Suprapubic skin (tissue), 4 donors: ENCODE results near the gene CFAP90. TPM values are rescaled to one million over a fixed set of nuclear protein-coding genes. Genes with fewer than 3 reads are reported as not detected.

Source experiments
- DNase-seq, 2 donors: peaks; one replicate each; pipeline ENCODE4 v3.0.0-alpha.2; 2019; ENCODE audit warnings: low spot score in 2 of 2
- H3K27ac ChIP-seq: fragments of 200-600 bp; sonication (generic); one replicate; pipeline ENCODE4 v1.5.1; 2019
- H3K27me3 ChIP-seq: fragments of 200-600 bp; sonication (generic); one replicate; pipeline ENCODE4 v1.5.1; 2019
- H3K36me3 ChIP-seq: fragments of 200-600 bp; sonication (generic); one replicate; pipeline ENCODE4 v1.5.1; 2019
- H3K4me1 ChIP-seq: fragments of 200-600 bp; sonication (generic); one replicate; pipeline ENCODE4 v1.5.1; 2019
- H3K4me3 ChIP-seq: fragments of 200-600 bp; sonication (generic); one replicate; pipeline ENCODE4 v1.5.1; 2019; ENCODE audit warnings: mild to moderate bottlenecking
- H3K9me3 ChIP-seq: fragments of 200-600 bp; sonication (generic); one replicate; pipeline ENCODE4 v1.5.1; 2019
- EP300 ChIP-seq: sonication (generic); formaldehyde crosslinking; IDR thresholded peaks from one replicate; pipeline ENCODE4 v1.6.1; 2017; ENCODE audit warnings: antibody characterized with exemption
- POLR2A ChIP-seq, 2 donors: fragments of 450-650 bp; IDR thresholded peaks; one replicate each; pipeline ENCODE4 v1.6.1; 2017; ENCODE audit warnings: antibody characterized with exemption in 2 of 2, mild to moderate bottlenecking in 2 of 2, moderate library complexity in 2 of 2
- POLR2AphosphoS5 ChIP-seq, 3 donors: sonication (generic); formaldehyde crosslinking; IDR thresholded peaks; one replicate each; pipeline ENCODE4 v1.6.1; 2017; ENCODE audit warnings: antibody characterized with exemption in 3 of 3
- WGBS: methylation state at CpG from one replicate; pipeline ENCODE4 v1.1.5; 2018; 5-methylcytosine and 5-hydroxymethylcytosine counted together
- total RNA-seq, 4 donors: library from RNA; depleted of rRNA; stranded (reverse); fragments of >200 nt; gene quantifications; one replicate each; pipeline ENCODE4 v1.1.0, GENCODE V29; 2016
- TF ChIP-seq, protein P1 (sequence below), 2 donors: fragments of 200-600 bp in 1 of 2; fragments of 450-650 bp in 1 of 2; sonication (generic) in 1 of 2; IDR thresholded peaks; one replicate each; pipeline ENCODE4 v1.5.1; 2016 to 2019; ENCODE audit warnings: antibody characterized with exemption in 2 of 2, mild to moderate bottlenecking in 1 of 2, moderate library complexity in 1 of 2

The CFAP90 gene
- total RNA-seq, 4 donors from 2014 or later: 1.4 TPM; not detected in 3

- 72% methylated on average over 3 of the region's 3 CpGs for WGBS
- H3K4me1 ChIP-seq: no peaks in the 10 kb centered on the region
- no peak overlapping the region for H3K27ac ChIP-seq
- no peak overlapping the region for H3K4me3 ChIP-seq
- no peaks in the 10 kb centered on the region for H3K9me3 ChIP-seq
- DNase-seq: no peak
- TF ChIP-seq POLR2A (IDR thresholded peaks at IDR 0.05) (no peak), POLR2AphosphoS5 (IDR thresholded peaks at IDR 0.05) (no peak), EP300 (no peak)
- TF ChIP-seq, protein P1, sequence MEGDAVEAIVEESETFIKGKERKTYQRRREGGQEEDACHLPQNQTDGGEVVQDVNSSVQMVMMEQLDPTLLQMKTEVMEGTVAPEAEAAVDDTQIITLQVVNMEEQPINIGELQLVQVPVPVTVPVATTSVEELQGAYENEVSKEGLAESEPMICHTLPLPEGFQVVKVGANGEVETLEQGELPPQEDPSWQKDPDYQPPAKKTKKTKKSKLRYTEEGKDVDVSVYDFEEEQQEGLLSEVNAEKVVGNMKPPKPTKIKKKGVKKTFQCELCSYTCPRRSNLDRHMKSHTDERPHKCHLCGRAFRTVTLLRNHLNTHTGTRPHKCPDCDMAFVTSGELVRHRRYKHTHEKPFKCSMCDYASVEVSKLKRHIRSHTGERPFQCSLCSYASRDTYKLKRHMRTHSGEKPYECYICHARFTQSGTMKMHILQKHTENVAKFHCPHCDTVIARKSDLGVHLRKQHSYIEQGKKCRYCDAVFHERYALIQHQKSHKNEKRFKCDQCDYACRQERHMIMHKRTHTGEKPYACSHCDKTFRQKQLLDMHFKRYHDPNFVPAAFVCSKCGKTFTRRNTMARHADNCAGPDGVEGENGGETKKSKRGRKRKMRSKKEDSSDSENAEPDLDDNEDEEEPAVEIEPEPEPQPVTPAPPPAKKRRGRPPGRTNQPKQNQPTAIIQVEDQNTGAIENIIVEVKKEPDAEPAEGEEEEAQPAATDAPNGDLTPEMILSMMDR (IDR thresholded peaks at IDR 0.05): no peak
- no peaks in the 10 kb centered on the region for H3K36me3 ChIP-seq
- peaks cover under 1% of the 10 kb centered on the region for H3K27me3 ChIP-seq
Measured at GRCh38 chr5:7837403-7837802, 13.5 kb downstream of the CFAP90 start.

GRCh38 chr5:7834982-7835381 lies 16.0 kb downstream of the CFAP90 start:
- no peak for DNase-seq
- no peaks in the 10 kb centered on the region for H3K9me3 ChIP-seq
- no peak overlapping the region for H3K4me3 ChIP-seq
- H3K27me3 ChIP-seq: no peaks in the 10 kb centered on the region
- H3K36me3 ChIP-seq: no peaks in the 10 kb centered on the region
- no peak overlapping the region for H3K27ac ChIP-seq
- TF ChIP-seq POLR2A (IDR thresholded peaks at IDR 0.05): no peak
- TF ChIP-seq POLR2AphosphoS5 (IDR thresholded peaks at IDR 0.05): no peak
- no peak for TF ChIP-seq EP300
- TF ChIP-seq, protein P1 (IDR thresholded peaks at IDR 0.05): no peak
- WGBS: 85% methylated on average over 4 of the region's 4 CpGs
- no peaks in the 10 kb centered on the region for H3K4me1 ChIP-seq

DNA sequence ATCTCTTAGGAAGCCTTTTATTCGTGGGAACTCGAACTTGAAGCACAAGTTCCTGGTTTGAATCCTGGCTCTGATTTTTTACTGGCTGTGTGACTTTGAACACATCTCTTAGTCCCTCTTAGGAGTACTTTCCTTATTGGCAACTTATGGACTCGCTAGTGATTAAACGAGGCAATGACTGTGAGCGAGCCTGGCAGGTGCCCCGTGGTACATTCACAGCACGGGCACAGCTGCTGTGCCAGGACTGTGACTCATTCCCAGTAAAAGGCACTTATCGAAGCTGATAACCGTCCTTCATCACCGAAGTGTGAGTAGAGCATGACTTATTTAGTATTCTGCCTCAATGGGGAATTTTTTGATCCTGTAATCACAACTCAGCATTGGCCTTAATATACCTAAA lies 22.7 kb downstream of the CFAP90 start:
- Histone ChIP-seq H3K9me3 (no peaks in the 10 kb centered on the region), H3K27me3 (no peaks in the 10 kb centered on the region), H3K4me3 (no peak overlapping the region), H3K4me1 (no peaks in the 10 kb centered on the region), H3K36me3 (peaks cover 7% of the 10 kb centered on the region), H3K27ac (no peak overlapping the region)
- TF ChIP-seq POLR2AphosphoS5 (IDR thresholded peaks at IDR 0.05) (no peak), POLR2A (IDR thresholded peaks at IDR 0.05) (no peak), EP300 (no peak)
- TF ChIP-seq, protein P1 (IDR thresholded peaks at IDR 0.05): no peak
- WGBS: 78% methylated on average over 10 of the region's 10 CpGs
- DNase-seq: no peak

DNA sequence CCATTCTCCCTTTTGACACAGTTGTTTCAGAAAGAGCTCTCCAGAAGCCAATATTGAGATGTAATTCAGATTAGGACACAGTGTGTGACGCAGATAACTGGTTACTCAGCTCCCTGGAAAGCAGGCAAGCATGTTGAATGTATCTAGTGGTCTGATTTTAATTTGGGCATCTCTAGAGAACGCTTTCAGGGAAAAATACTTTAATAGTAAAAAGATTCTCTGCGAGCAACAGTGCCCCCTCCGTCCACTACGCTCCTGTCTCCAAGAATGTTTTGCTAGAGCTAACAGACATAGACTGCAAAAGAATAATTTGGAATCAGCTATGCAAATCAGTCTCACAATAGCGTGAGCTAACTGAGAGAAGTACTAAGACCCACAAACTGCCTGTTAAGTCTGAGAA lies 23.3 kb downstream of the CFAP90 start:
- H3K36me3 ChIP-seq: peaks cover 7% of the 10 kb centered on the region
- no peaks in the 10 kb centered on the region for H3K4me1 ChIP-seq
- no peak for DNase-seq
- WGBS: 66% methylated on average over 6 of the region's 6 CpGs
- TF ChIP-seq POLR2A (IDR thresholded peaks at IDR 0.05) (no peak), EP300 (no peak), POLR2AphosphoS5 (IDR thresholded peaks at IDR 0.05) (no peak)
- TF ChIP-seq, protein P1 (IDR thresholded peaks at IDR 0.05): no peak
- H3K4me3 ChIP-seq: no peak overlapping the region
- no peaks in the 10 kb centered on the region for H3K27me3 ChIP-seq
- H3K9me3 ChIP-seq: no peaks in the 10 kb centered on the region
- H3K27ac ChIP-seq: no peak overlapping the region

- no peak for DNase-seq
- 92% methylated on average over 9 of the region's 11 CpGs for WGBS
- no peak for TF ChIP-seq POLR2AphosphoS5 (IDR thresholded peaks at IDR 0.05)
- TF ChIP-seq, protein P1 (IDR thresholded peaks at IDR 0.05): no peak
- TF ChIP-seq POLR2A (IDR thresholded peaks at IDR 0.05): no peak
- no peak for TF ChIP-seq EP300
- H3K4me3 ChIP-seq: no peak overlapping the region
- no peak overlapping the region for H3K27ac ChIP-seq
- no peaks in the 10 kb centered on the region for H3K9me3 ChIP-seq
- peaks cover 12% of the 10 kb centered on the region for H3K36me3 ChIP-seq
- no peaks in the 10 kb centered on the region for H3K4me1 ChIP-seq
- no peaks in the 10 kb centered on the region for H3K27me3 ChIP-seq
Measured at GRCh38 chr5:7825630-7826029, 25.3 kb downstream of the CFAP90 start.
